Spinal cord (tissue), 10 donors: Measurements from ENCODE around the gene LHFPL2. TPM values are rescaled to one million over a fixed set of nuclear protein-coding genes. Genes with fewer than 3 reads are reported as not detected.

ENCODE experiments used
- DNase-seq, 6 donors: peaks; one replicate each; pipeline versions ENCODE4 v3.0.0 to v3.0.0-alpha.2; 2013 to 2015; ENCODE audit warnings: low spot score in 6 of 6, low read depth in 4 of 6
- H3K27ac ChIP-seq: one replicate; pipeline ENCODE4 v1.5.1; 2013; ENCODE audit warnings: low read depth, low read length, control low read depth
- H3K27me3 ChIP-seq: one replicate; pipeline ENCODE4 v1.6.1; 2013; ENCODE audit warnings: low read length; ENCODE audit not compliant: control insufficient read depth, insufficient read depth
- H3K36me3 ChIP-seq: one replicate; pipeline ENCODE4 v1.6.1; 2013; ENCODE audit warnings: low read length; ENCODE audit not compliant: control insufficient read depth, insufficient read depth
- H3K4me1 ChIP-seq: one replicate; pipeline ENCODE4 v1.6.1; 2013; ENCODE audit warnings: low read length; ENCODE audit not compliant: control insufficient read depth, insufficient read depth
- H3K4me3 ChIP-seq: one replicate; pipeline ENCODE4 v1.5.1; 2013; ENCODE audit warnings: low read depth, low read length, control low read depth
- H3K9me3 ChIP-seq: one replicate; pipeline ENCODE4 v1.6.1; 2013; ENCODE audit warnings: low read length; ENCODE audit not compliant: control insufficient read depth, insufficient read depth
- WGBS: methylation state at CpG from one replicate; pipeline ENCODE4 v1.1.5; 2013; ENCODE audit warnings: missing lambda C conversion rate; ENCODE audit not compliant: insufficient coverage; 5-methylcytosine and 5-hydroxymethylcytosine counted together
- polyA plus RNA-seq, 2 donors: library from polyadenylated mRNA; unstranded; fragments of 120-200 nt; gene quantifications; one replicate each; pipeline ENCODE4 v1.2.1, GENCODE V29; 2013; ENCODE audit not compliant: insufficient read length in 2 of 2
- total RNA-seq, 2 donors: library from RNA; depleted of rRNA in 1 of 2; stranded (reverse); fragments of 120-200 nt in 1 of 2; fragments of >200 nt in 1 of 2; gene quantifications; one replicate each; pipeline versions ENCODE4 v1.2.3 to v1.2.4, GENCODE V29; 2013 to 2014
- donor health status: healthy.

Gene LHFPL2
- total and polyA plus RNA-seq, 4 donors = 39.4 to 81.8 (median 58.2) TPM

DNA sequence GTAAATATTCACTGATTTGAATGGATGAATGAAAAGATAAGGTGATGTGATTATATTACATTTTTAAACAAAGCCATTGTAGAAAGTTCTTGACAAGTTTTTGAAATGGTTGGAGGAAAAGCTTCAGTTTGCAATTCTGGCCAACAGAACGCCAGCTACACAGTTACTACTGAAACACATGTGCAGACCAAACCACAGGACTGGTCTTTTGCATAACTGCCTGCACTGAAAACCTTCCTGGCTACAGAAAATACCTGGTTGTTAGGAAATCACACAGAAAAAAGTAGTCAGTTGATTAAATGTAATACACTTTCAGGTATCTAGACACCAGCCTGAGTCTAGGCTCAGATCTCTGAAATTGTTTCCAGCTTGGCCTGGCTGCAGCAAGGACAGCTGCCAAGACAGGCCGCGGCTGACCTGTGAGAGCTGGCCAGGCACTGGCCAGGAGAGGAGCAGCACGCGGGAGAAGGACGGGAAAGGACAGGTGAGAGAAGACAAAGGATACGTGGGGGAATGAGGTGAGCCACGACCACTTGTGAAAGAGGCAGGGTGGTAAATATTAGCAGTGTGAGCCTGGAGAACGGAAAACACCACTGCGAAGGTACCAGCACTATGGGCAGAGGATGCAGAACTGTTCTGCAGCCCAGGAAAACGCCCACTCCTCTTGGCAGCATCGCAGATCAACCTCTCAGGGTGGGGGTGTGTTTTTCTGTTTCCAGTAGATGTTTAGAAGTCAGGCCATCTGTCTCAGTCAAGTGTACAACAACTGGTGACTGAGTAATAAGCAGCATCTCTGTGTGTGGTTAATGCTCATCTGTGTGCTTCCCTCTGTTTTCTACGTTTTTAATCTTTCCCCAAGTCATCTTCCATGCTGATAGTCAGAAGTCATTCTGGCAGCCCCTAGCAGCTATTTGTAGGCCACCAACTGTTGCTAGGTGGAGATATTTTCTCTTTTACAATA, 150.7 kb downstream of the LHFPL2 start:
- H3K9me3 ChIP-seq = no peaks in the 10 kb centered on the region
- no peak overlapping the region for H3K4me3 ChIP-seq
- H3K27me3 ChIP-seq = no peaks in the 10 kb centered on the region
- no peaks in the 10 kb centered on the region for H3K36me3 ChIP-seq
- peak in 1 of 6 donors; percentile 73 for DNase-seq
- WGBS = 64% methylated on average over 11 of the region's 13 CpGs
- H3K27ac ChIP-seq = peak overlapping the region; percentile 33
- H3K4me1 ChIP-seq = peaks cover 11% of the 10 kb centered on the region

DNA sequence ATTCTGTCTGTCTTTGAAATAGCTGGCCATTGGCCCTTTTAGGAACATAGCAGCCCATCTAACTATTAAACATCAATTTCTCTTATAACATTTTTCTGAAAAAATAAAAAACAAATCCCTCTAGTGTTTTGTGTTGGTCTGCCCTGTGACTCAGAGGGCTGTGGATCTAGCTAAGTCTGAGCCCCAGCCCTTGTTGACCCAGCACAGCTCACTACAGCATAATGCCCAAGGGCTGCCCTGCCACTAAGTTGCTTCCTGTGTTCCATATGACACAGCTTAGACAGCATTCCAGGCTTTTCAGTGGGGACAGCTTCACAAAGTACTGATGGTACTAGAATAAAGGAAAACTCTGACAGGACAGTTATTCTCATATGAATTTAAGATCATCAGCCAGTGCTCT, 152.2 kb downstream of the LHFPL2 start:
- Histone ChIP-seq H3K9me3 (no peaks in the 10 kb centered on the region), H3K4me1 (peaks cover 11% of the 10 kb centered on the region), H3K27me3 (no peaks in the 10 kb centered on the region), H3K27ac (no peak overlapping the region), H3K36me3 (no peaks in the 10 kb centered on the region), H3K4me3 (no peak overlapping the region)
- DNase-seq = no peak

DNA sequence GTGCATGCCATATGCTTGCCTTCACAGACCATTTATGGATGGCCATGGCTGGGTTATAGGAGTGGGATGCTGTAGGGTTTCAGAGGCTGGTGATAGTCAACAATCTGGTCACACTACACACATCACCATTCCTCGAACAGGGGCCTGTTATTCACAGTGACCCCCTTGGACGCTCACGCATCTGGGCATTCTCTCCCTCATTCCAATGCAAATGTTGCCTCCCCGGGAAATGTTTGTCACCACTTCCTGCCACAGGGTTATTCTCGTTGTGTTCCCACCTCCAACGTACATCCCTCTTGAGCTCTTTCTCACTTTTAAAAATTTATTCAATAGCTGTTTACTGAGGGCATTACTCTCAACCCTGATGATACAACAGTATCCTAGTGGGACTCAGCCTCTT, 152.8 kb downstream of the LHFPL2 start:
- no peaks in the 10 kb centered on the region for H3K27me3 ChIP-seq
- no peak for DNase-seq
- no peak overlapping the region for H3K27ac ChIP-seq
- H3K4me1 ChIP-seq = peaks cover 11% of the 10 kb centered on the region
- 28% methylated on average over 5 of the region's 6 CpGs for WGBS
- H3K36me3 ChIP-seq = no peaks in the 10 kb centered on the region
- no peak overlapping the region for H3K4me3 ChIP-seq
- no peaks in the 10 kb centered on the region for H3K9me3 ChIP-seq

DNA sequence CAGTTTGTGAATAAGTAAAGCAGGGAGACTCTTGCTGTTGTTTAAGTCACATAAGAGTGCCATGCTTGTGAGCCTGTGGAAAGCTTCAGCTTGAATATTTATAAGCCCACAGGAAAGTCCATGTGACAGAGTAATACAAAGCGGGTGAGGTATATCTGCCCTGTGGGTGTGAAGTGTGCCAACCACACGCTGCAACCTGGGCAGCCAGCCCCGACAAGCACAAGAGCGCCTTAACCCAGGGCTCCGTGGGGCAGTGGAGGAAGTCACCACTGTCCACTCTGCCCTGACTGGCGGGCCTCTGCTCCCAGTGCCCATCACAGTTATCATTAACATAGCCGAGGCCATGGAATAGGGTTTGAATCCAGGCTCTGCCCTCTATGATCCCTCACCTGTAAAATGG, 155.9 kb downstream of the LHFPL2 start:
- peaks cover 3% of the 10 kb centered on the region for H3K36me3 ChIP-seq
- DNase-seq = no peak
- H3K27me3 ChIP-seq = no peaks in the 10 kb centered on the region
- peaks cover 6% of the 10 kb centered on the region for H3K4me1 ChIP-seq
- WGBS = 88% methylated on average over 5 of the region's 7 CpGs
- H3K27ac ChIP-seq = no peak overlapping the region
- no peak overlapping the region for H3K4me3 ChIP-seq
- no peaks in the 10 kb centered on the region for H3K9me3 ChIP-seq

DNA sequence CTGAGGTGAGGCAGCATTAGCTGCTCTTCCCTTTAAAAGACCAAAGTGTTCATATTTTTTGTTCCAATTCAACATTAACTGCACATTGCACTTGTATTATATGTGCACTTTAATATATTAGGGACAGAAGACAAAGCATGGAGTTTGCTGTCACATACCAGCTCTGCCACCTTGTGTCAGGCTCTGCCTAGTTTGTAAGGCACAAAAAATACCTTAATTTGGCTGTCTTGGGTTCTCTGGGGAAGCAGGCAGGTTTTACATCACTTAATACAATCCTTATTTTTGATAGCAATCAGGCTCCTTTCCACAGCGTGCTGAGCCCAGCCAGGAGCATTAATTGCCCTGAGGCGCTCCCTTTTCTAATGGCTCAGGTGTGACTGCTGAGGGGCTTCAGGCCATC, 156.3 kb downstream of the LHFPL2 start:
- Histone ChIP-seq H3K27me3 (no peaks in the 10 kb centered on the region), H3K36me3 (peaks cover 3% of the 10 kb centered on the region), H3K4me3 (no peak overlapping the region), H3K4me1 (peaks cover 5% of the 10 kb centered on the region), H3K9me3 (no peaks in the 10 kb centered on the region), H3K27ac (no peak overlapping the region)
- DNase-seq = peak in 1 of 6 donors; percentile 65
- 82% methylated on average over 2 of the region's 2 CpGs for WGBS

DNA sequence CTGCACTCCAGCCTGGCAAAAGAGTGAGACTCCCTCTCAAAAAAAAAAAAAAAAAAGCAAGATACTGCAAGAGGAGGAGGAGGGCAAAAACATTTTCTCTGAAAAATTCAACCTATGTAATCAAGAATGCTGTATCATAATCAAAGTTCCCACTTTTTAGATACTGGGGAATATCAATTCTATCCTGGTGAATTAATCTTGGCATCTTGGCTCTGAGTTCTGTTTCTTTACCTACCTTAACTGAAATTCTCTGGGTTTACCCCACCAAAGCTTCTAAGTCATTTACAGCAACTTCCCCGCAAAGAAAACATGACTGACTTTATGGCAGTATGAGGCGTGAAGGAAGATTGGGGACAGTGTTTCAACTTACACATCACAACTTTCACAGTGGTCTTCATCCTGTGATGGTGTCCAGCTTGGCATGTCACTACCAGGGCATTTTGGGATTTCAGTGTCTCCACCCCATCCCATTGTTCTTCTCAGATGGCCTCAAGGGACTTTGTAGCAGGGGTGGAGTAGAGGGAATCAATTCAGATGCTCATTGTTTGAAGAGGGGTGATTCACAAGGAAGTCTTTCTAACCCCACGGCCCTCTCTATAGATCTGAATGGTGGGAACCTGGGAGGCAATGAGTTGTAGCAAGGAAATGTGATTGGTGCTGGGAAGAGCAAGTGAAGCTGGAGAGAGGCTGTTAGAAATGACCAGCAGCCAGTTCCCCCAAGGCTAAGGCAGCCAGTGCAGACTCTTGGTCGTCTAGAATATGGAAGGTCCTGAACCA, 157.7 kb downstream of the LHFPL2 start:
- Histone ChIP-seq H3K9me3 (no peaks in the 10 kb centered on the region), H3K36me3 (peaks cover 3% of the 10 kb centered on the region), H3K4me3 (no peak overlapping the region), H3K27ac (no peak overlapping the region), H3K4me1 (peaks cover 5% of the 10 kb centered on the region), H3K27me3 (no peaks in the 10 kb centered on the region)
- DNase-seq = no peak
- 45% methylated on average over 2 of the region's 4 CpGs for WGBS

DNA sequence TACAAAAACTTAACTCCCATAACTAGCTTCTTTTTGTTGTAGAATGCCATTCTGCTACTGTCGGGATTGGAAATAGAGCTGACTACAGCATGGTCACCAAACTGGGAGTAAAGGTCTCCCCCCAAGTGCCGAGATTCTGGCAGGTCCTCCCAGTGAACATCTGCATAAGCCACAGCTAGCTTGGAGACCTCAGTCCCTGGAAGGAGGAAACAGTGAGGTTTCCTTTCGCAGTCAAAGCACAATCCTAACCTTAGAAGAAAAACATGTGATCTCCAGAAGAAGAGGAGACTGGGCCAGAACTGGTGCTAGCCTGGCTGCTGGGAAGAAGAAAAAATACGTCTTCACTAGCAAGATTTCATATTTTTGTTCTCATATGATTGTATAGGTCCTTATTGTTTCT, 160.7 kb downstream of the LHFPL2 start:
- Histone ChIP-seq H3K4me3 (no peak overlapping the region), H3K9me3 (no peaks in the 10 kb centered on the region), H3K36me3 (peaks cover 3% of the 10 kb centered on the region), H3K27me3 (no peaks in the 10 kb centered on the region), H3K4me1 (no peaks in the 10 kb centered on the region), H3K27ac (no peak overlapping the region)
- no peak for DNase-seq
- 87% methylated on average over 2 of the region's 4 CpGs for WGBS

DNA sequence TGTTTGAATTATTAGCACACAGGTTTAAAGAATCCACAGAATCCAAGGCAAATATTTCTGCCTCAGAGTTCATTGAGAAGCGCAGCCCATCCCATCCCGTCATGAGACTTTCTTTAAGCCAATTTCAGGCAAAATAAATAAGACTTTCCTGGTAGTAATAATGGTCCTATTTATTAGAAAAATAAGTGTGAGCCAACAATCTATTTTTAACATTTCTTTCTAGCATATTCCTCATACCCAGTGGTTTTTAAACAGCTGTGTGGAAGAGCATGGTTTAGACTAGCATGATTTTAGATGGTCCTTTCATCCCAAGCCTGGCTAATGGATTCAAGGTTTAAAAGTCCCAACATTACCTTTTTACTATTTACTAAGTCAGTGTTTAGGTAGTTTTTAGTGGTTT, 162.4 kb downstream of the LHFPL2 start:
- H3K27ac ChIP-seq = peak overlapping the region; percentile 10
- H3K9me3 ChIP-seq = no peaks in the 10 kb centered on the region
- H3K4me1 ChIP-seq = no peaks in the 10 kb centered on the region
- no CpG with 5 or more reads among the region's 2 CpGs for WGBS
- no peaks in the 10 kb centered on the region for H3K27me3 ChIP-seq
- no peak overlapping the region for H3K4me3 ChIP-seq
- peaks cover 6% of the 10 kb centered on the region for H3K36me3 ChIP-seq
- DNase-seq = no peak

DNA sequence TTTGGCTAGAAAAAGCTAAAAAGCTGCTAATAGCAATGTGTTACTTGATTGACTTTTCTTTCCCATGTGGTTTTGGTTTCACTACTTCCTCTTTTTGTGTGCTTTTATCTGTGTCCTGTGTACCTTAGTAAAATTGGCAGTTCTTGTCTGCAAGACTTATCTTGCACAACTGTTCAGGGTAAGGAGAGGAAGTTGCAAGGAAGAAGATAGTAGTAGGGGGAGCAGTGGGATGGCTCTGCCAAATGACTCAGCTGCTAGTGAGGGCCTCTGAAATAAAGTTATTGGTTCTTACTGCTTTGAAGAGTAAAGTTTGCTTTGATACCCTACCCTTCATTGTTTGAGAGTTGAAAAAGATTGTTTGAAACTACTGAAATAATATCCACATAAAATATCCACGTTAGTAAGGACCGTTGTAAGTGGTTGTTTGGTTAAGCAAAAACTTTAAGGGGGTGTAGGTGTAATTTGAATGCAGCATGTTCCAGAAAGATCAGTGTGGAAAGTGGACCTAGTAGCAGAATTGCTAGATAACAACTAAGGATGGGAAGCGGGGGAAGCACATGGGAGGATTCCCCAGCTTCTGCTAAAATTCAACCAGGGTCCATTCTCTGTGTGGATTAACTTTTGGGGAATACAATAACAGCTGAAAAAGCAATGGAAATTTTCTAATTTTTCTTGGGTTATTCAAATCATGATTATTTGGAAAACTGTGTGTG, 164.6 kb downstream of the LHFPL2 start:
- Histone ChIP-seq H3K36me3 (peaks cover 2% of the 10 kb centered on the region), H3K4me1 (no peaks in the 10 kb centered on the region), H3K27me3 (no peaks in the 10 kb centered on the region), H3K27ac (no peak overlapping the region), H3K9me3 (no peaks in the 10 kb centered on the region), H3K4me3 (no peak overlapping the region)
- no CpG with 5 or more reads among the region's 3 CpGs for WGBS
- DNase-seq = no peak
